GM12878 (cell line): Measurements from ENCODE around the gene CDC25A.

ENCODE experiments used
- ATF7 ChIP-seq: fragments of 450-650 bp; IDR thresholded peaks from 2 replicates; pipeline ENCODE4 v1.6.1; 2016; ENCODE audit warnings: low read depth, mild to moderate bottlenecking
- CBX3 ChIP-seq: fragments of 200-600 bp; sonication (generic); IDR thresholded peaks from 2 replicates; pipeline ENCODE4 v1.6.1; 2016; ENCODE audit warnings: low read depth, borderline replicate concordance
- GATAD2B ChIP-seq: fragments of 450-650 bp; conservative IDR thresholded peaks from 2 replicates; pipeline ENCODE4 v1.6.1; 2017; ENCODE audit warnings: low read depth, mild to moderate bottlenecking, moderate library complexity
- NFYA ChIP-seq: IDR thresholded peaks from 2 replicates; pipeline ENCODE4 v1.6.1; 2011; ENCODE audit warnings: low read depth, mild to moderate bottlenecking, low read length, improper control_type of control experiment, borderline replicate concordance
- POLR2AphosphoS5 ChIP-seq: IDR thresholded peaks from 2 replicates; pipeline ENCODE4 v1.6.1; 2011; ENCODE audit warnings: mild to moderate bottlenecking, low read length, inconsistent platforms
- SIX5 ChIP-seq: IDR thresholded peaks from 2 replicates; pipeline ENCODE4 v1.6.1; 2011; ENCODE audit warnings: mild to moderate bottlenecking, low read depth, low read length, moderate library complexity; ENCODE audit not compliant: severe bottlenecking
- SUZ12 ChIP-seq: fragments of 200-600 bp; sonication (generic); IDR thresholded peaks from one replicate; pipeline ENCODE4 v1.6.1; 2018; ENCODE audit warnings: antibody characterized with exemption, mild to moderate bottlenecking; ENCODE audit not compliant: unreplicated experiment
- TAF1 ChIP-seq: IDR thresholded peaks from 2 replicates; pipeline ENCODE4 v1.6.1; 2011; ENCODE audit warnings: mild to moderate bottlenecking, low read depth, low read length, borderline replicate concordance
- YY1 ChIP-seq: IDR thresholded peaks from 2 replicates; pipeline ENCODE4 v1.6.1; 2011; ENCODE audit warnings: low read depth, mild to moderate bottlenecking, low read length
- TF ChIP-seq, protein P1 (sequence below): fragments of 450-650 bp; IDR thresholded peaks from 2 replicates; pipeline ENCODE4 v1.6.1; 2016; ENCODE audit warnings: mild to moderate bottlenecking
- TF ChIP-seq, protein P2 (sequence below), 3 experiments: IDR thresholded peaks in 2 of 3; conservative IDR thresholded peaks in 1 of 3; 2 replicates each; pipeline ENCODE4 v1.5.1; 2011; ENCODE audit warnings: low read depth in 3 of 3, low read length in 3 of 3, mild to moderate bottlenecking in 3 of 3, control low read depth in 2 of 3, moderate library complexity in 2 of 3, inconsistent platforms in 1 of 3, mixed read lengths in 1 of 3; ENCODE audit not compliant: control insufficient read depth in 2 of 3, insufficient read depth in 1 of 3; ENCODE audit errors: extremely low read depth in 1 of 3
- TF ChIP-seq, protein P3 (sequence below): fragments of 450-650 bp; IDR thresholded peaks from 2 replicates; pipeline ENCODE4 v1.6.1; 2017; ENCODE audit warnings: mild to moderate bottlenecking, low read depth, inconsistent platforms; ENCODE audit not compliant: poor library complexity, severe bottlenecking

DNA sequence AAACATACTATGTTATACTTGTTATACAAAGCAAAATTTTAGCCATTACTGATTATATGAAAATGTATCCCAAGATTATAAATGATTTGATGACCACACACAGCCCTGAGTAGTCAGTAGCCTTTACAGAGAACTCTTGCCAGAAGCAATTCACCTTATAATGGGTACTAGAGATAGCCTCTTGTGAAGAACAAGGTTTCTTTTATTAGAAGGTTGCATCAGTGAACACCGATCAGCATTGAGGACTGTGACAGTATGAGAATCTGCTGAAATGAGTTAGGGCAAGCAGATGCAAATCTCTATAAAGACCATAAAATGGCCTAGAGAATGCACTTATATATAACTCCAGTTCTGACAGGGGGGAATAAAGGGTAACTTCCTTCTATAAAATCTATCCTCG is 10.1 kb downstream of the CDC25A start:
- no peak for TF ChIP-seq YY1
- no peak for TF ChIP-seq TAF1
- no peak for TF ChIP-seq GATAD2B
- TF ChIP-seq SIX5: no peak
- TF ChIP-seq ATF7: no peak
- TF ChIP-seq, protein P1, sequence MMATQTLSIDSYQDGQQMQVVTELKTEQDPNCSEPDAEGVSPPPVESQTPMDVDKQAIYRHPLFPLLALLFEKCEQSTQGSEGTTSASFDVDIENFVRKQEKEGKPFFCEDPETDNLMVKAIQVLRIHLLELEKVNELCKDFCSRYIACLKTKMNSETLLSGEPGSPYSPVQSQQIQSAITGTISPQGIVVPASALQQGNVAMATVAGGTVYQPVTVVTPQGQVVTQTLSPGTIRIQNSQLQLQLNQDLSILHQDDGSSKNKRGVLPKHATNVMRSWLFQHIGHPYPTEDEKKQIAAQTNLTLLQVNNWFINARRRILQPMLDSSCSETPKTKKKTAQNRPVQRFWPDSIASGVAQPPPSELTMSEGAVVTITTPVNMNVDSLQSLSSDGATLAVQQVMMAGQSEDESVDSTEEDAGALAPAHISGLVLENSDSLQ: no peak
- TF ChIP-seq NFYA: no peak
- TF ChIP-seq POLR2AphosphoS5: no peak
- TF ChIP-seq, protein P2, sequence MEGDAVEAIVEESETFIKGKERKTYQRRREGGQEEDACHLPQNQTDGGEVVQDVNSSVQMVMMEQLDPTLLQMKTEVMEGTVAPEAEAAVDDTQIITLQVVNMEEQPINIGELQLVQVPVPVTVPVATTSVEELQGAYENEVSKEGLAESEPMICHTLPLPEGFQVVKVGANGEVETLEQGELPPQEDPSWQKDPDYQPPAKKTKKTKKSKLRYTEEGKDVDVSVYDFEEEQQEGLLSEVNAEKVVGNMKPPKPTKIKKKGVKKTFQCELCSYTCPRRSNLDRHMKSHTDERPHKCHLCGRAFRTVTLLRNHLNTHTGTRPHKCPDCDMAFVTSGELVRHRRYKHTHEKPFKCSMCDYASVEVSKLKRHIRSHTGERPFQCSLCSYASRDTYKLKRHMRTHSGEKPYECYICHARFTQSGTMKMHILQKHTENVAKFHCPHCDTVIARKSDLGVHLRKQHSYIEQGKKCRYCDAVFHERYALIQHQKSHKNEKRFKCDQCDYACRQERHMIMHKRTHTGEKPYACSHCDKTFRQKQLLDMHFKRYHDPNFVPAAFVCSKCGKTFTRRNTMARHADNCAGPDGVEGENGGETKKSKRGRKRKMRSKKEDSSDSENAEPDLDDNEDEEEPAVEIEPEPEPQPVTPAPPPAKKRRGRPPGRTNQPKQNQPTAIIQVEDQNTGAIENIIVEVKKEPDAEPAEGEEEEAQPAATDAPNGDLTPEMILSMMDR (IDR thresholded peaks at IDR 0.05 in 2 of 3, conservative IDR thresholded peaks at IDR 0.05 in 1 of 3; ENCODE audit: control insufficient read depth in 2 of 3, extremely low read depth in 1 of 3, insufficient read depth in 1 of 3, low read depth in 3 of 3, low read length in 3 of 3): no peak
- TF ChIP-seq, protein P3, sequence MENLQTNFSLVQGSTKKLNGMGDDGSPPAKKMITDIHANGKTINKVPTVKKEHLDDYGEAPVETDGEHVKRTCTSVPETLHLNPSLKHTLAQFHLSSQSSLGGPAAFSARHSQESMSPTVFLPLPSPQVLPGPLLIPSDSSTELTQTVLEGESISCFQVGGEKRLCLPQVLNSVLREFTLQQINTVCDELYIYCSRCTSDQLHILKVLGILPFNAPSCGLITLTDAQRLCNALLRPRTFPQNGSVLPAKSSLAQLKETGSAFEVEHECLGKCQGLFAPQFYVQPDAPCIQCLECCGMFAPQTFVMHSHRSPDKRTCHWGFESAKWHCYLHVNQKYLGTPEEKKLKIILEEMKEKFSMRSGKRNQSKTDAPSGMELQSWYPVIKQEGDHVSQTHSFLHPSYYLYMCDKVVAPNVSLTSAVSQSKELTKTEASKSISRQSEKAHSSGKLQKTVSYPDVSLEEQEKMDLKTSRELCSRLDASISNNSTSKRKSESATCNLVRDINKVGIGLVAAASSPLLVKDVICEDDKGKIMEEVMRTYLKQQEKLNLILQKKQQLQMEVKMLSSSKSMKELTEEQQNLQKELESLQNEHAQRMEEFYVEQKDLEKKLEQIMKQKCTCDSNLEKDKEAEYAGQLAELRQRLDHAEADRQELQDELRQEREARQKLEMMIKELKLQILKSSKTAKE: no peak
- no peak for TF ChIP-seq SUZ12
- no peak for TF ChIP-seq CBX3
